IMR-90 (cell line): ENCODE data around the gene NTSR1. TPM values are rescaled to one million over a fixed set of nuclear protein-coding genes. Genes with fewer than 3 reads are reported as not detected.

ENCODE experiments used
- ATAC-seq: fragments of 200-7000 bp; cut with Tn5 transposase; 2 replicates; pipeline ENCODE4 v1.9.1; 2020; ENCODE audit warnings: low read depth, mild to moderate bottlenecking, moderate library complexity
- BruUV-seq: library from RNA; stranded (reverse); fragments of 400-500 nt; replicated peaks from 2 replicates; lab custom pipeline; 2021; lab: Mats Ljungman, UMichigan
- CTCF ChIA-PET: fragments of 300-600 bp; formaldehyde crosslinking; extraction: SDS; loops from one replicate; lab custom pipeline; 2021; ENCODE audit warnings: antibody characterized with exemption; lab: Yijun Ruan, JAX
- POLR2A ChIA-PET: fragments of 300-600 bp; sonication (Branson Sonifier 250); formaldehyde crosslinking; loops from one replicate; lab custom pipeline; 2022; ENCODE audit warnings: antibody characterized with exemption; ENCODE audit not compliant: unreplicated experiment; lab: Charles Lee
- DNase-seq: peaks from one replicate; pipeline ENCODE4 v3.0.0; 2013
- H2AFZ ChIP-seq: replicated peaks from 2 replicates; pipeline ENCODE3; 2013; ENCODE audit warnings: low read length, mild to moderate bottlenecking; ENCODE audit not compliant: poor library complexity
- H2AK5ac ChIP-seq: 2 replicates; pipeline ENCODE4 v1.6.1; 2013; ENCODE audit warnings: low read depth, low read length, inconsistent platforms
- H2AK9ac ChIP-seq: replicated peaks from 2 replicates; pipeline ENCODE3; 2013; ENCODE audit warnings: mild to moderate bottlenecking, low read depth, low read length, moderate library complexity; ENCODE audit not compliant: poor library complexity
- H2BK120ac ChIP-seq: 2 replicates; pipeline ENCODE4 v1.6.1; 2013; ENCODE audit warnings: low read depth, low read length, inconsistent platforms
- H2BK15ac ChIP-seq: 3 replicates; pipeline ENCODE4 v1.6.1; 2013; ENCODE audit warnings: low read depth, low read length, inconsistent platforms
- H2BK20ac ChIP-seq: 2 replicates; pipeline ENCODE4 v1.6.1; 2013; ENCODE audit warnings: low read depth, mild to moderate bottlenecking, inconsistent platforms, low read length, moderate library complexity
- H2BK5ac ChIP-seq: 2 replicates; pipeline ENCODE4 v1.6.1; 2013; ENCODE audit warnings: mild to moderate bottlenecking, low read depth, low read length, inconsistent platforms; ENCODE audit not compliant: poor library complexity, severe bottlenecking
- H3K14ac ChIP-seq: replicated peaks from 2 replicates; pipeline ENCODE4 v1.6.1; 2013; ENCODE audit warnings: low read depth, low read length, inconsistent platforms
- H3K18ac ChIP-seq: 2 replicates; pipeline ENCODE4 v1.6.1; 2013; ENCODE audit warnings: low read depth, low read length, control low read depth
- H3K23ac ChIP-seq: 2 replicates; pipeline ENCODE4 v1.6.1; 2013; ENCODE audit warnings: low read depth, low read length, inconsistent platforms
- H3K27ac ChIP-seq: 2 replicates; pipeline ENCODE4 v1.5.1; 2013; ENCODE audit warnings: mild to moderate bottlenecking, control low read depth, low read length; ENCODE audit not compliant: insufficient read depth
- H3K27me3 ChIP-seq: 2 replicates; pipeline ENCODE4 v1.6.1; 2013; ENCODE audit warnings: low read length; ENCODE audit not compliant: control insufficient read depth, insufficient read depth
- H3K36me3 ChIP-seq: 2 replicates; pipeline ENCODE4 v1.6.1; 2013; ENCODE audit warnings: low read length, mixed read lengths; ENCODE audit not compliant: control insufficient read depth, insufficient read depth
- H3K4ac ChIP-seq: 2 replicates; pipeline ENCODE4 v1.6.1; 2013; ENCODE audit warnings: low read depth, low read length, inconsistent platforms
- H3K4me1 ChIP-seq: 2 replicates; pipeline ENCODE4 v1.6.1; 2013; ENCODE audit warnings: low read length, mixed read lengths; ENCODE audit not compliant: control insufficient read depth, insufficient read depth
- H3K4me2 ChIP-seq: 2 replicates; pipeline ENCODE4 v1.6.1; 2013; ENCODE audit warnings: low read depth, mild to moderate bottlenecking, control low read depth, low read length, moderate library complexity
- H3K4me3 ChIP-seq: 2 replicates; pipeline ENCODE4 v1.5.1; 2013; ENCODE audit warnings: low read depth, mild to moderate bottlenecking, control low read depth, low read length, moderate library complexity; ENCODE audit not compliant: insufficient read depth
- H3K56ac ChIP-seq: 2 replicates; pipeline ENCODE4 v1.6.1; 2013; ENCODE audit warnings: low read length, inconsistent platforms; ENCODE audit not compliant: insufficient read depth; ENCODE audit errors: extremely low read depth
- H3K79me1 ChIP-seq, 2 experiments: 2 replicates each; pipeline ENCODE4 v1.6.1; 2013; ENCODE audit warnings: low read length in 2 of 2, inconsistent platforms in 1 of 2, low read depth in 1 of 2
- H3K9ac ChIP-seq: 2 replicates; pipeline ENCODE4 v1.6.1; 2013; ENCODE audit warnings: low read depth, low read length, control low read depth
- H3K9me1 ChIP-seq: 2 replicates; pipeline ENCODE4 v1.6.1; 2013; ENCODE audit warnings: low read length, inconsistent platforms; ENCODE audit not compliant: insufficient read depth
- H3K9me3 ChIP-seq: 2 replicates; pipeline ENCODE4 v1.6.1; 2013; ENCODE audit warnings: low read length; ENCODE audit not compliant: control insufficient read depth, insufficient read depth
- H4K20me1 ChIP-seq: 2 replicates; pipeline ENCODE4 v1.6.1; 2013; ENCODE audit warnings: low read length, inconsistent platforms; ENCODE audit not compliant: insufficient read depth
- H4K5ac ChIP-seq: 2 replicates; pipeline ENCODE4 v1.6.1; 2013; ENCODE audit warnings: mild to moderate bottlenecking, low read depth, low read length, control low read depth
- H4K8ac ChIP-seq, 2 experiments: 2 replicates each; pipeline ENCODE4 v1.6.1; 2013; ENCODE audit warnings: low read depth in 2 of 2, low read length in 2 of 2, control low read depth in 1 of 2, inconsistent platforms in 1 of 2
- H4K91ac ChIP-seq: 2 replicates; pipeline ENCODE4 v1.6.1; 2013; ENCODE audit warnings: low read depth, low read length, inconsistent platforms; ENCODE audit not compliant: insufficient read depth
- BHLHE40 ChIP-seq: fragments of 150-350 bp; IDR thresholded peaks from 2 replicates; pipeline ENCODE4 v1.6.1; 2016; ENCODE audit warnings: mild to moderate bottlenecking, low read depth, low read length
- ELK1 ChIP-seq: fragments of 150-350 bp; IDR thresholded peaks from 2 replicates; pipeline ENCODE4 v1.6.1; 2016; ENCODE audit warnings: low read depth, mild to moderate bottlenecking, low read length, moderate library complexity, borderline replicate concordance
- MAFK ChIP-seq: IDR thresholded peaks from 2 replicates; pipeline ENCODE4 v1.6.1; 2012; ENCODE audit warnings: low read depth, low read length, improper control_type of control experiment
- POLR2A ChIP-seq: IDR thresholded peaks from 2 replicates; pipeline ENCODE4 v1.6.1; 2012; ENCODE audit warnings: mild to moderate bottlenecking, low read depth, low read length
- WGBS, 2 experiments: methylation state at CpG; one replicate each; pipeline versions ENCODE4 v1.1.5 to v1.1.7; 2013; ENCODE audit warnings: missing lambda C conversion rate in 2 of 2; ENCODE audit not compliant: insufficient read length in 1 of 2; ENCODE audit errors: extremely low coverage in 2 of 2; 5-methylcytosine and 5-hydroxymethylcytosine counted together
- dilution Hi-C: fragments of 300-500 bp; cut with HindIII; formaldehyde crosslinking; loops from one replicate; pipeline ENCODE4 v1.14.3; 2018; ENCODE audit warnings: low sequenced_read_pairs; ENCODE audit not compliant: unreplicated experiment
- in situ Hi-C: fragments of 300-500 bp; cut with MboI; formaldehyde crosslinking; loops from 3 replicates; pipeline ENCODE4 v1.14.3; 2019; ENCODE audit warnings: low sequenced_read_pairs, inconsistent platforms, mixed read lengths
- intact Hi-C: fragments of 100-400 bp; cut with micrococcal nuclease; formaldehyde crosslinking; loops from 2 replicates; pipeline ENCODE4 v1.10.0; 2022
- polyA plus RNA-seq, 3 experiments: library from polyadenylated mRNA; depleted of rRNA; stranded (reverse); fragments of >200 nt; gene quantifications; 2 replicates each; pipeline ENCODE4 v1.2.3, GENCODE V29; 2012; ENCODE audit warnings: low replicate concordance in 1 of 3
- total RNA-seq: library from RNA; depleted of rRNA; stranded (reverse); fragments of >200 nt; gene quantifications from 2 replicates; pipeline ENCODE4 v1.2.3, GENCODE V29; 2012

The NTSR1 gene
- total and polyA plus RNA-seq, 2 of the 4 experiments (the other 2 are of a cell fraction): 0.54 to 1.8 TPM

DNA sequence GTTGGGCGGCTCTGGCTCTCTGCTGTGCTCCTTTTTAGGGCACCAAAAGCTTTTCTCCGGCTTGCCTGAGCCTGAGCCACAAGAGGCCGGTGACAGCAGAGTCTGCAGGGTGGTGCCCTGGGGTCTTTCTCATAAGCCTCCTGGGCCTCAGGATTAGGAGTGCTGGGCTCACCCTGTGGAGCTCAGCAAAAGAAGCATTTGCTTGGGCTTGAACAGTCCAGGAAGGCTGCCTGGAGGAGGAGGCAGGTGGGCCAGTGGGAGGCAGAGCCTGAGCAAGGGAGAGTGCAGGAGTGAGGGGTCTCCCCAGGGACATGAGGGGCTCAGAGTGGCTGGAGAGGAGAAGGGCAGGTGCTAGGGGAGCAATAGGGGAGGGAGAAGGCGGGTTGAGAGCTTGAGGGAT lies 54.8 kb downstream of the NTSR1 start:
- WGBS, 2 experiments: 100% methylated on average over 1 of the region's 4 CpGs; no CpG with 5 or more reads in 1 of the 2 experiments
- no peak overlapping the region for H3K23ac ChIP-seq
- dilution Hi-C loops (no loop called here), intact Hi-C loops (no loop called here), in situ Hi-C loops (no loop called here)
- no peaks in the 10 kb centered on the region for H3K79me1 ChIP-seq
- no peak overlapping the region for H3K9ac ChIP-seq
- H4K8ac ChIP-seq: no peak overlapping the region
- H2AK5ac ChIP-seq: no peak overlapping the region
- H3K14ac ChIP-seq: no peak overlapping the region
- no peak overlapping the region for H4K5ac ChIP-seq
- H2BK20ac ChIP-seq: no peak overlapping the region
- no peak overlapping the region for H2AFZ ChIP-seq
- H2BK15ac ChIP-seq: no peak overlapping the region
- H3K36me3 ChIP-seq: no peaks in the 10 kb centered on the region
- no peak overlapping the region for H2AK9ac ChIP-seq
- no peak overlapping the region for H2BK5ac ChIP-seq
- H4K20me1 ChIP-seq: no peaks in the 10 kb centered on the region
- BruUV-seq: no TSS peak
- no peak overlapping the region for H3K4ac ChIP-seq
- no peak overlapping the region for H3K56ac ChIP-seq
- peaks cover 3% of the 10 kb centered on the region; the same call in 1 of the 2 replicates for H3K4me1 ChIP-seq
- H3K4me3 ChIP-seq: no peak overlapping the region
- no peak overlapping the region for H4K91ac ChIP-seq
- H2BK120ac ChIP-seq: no peak overlapping the region
- no peak overlapping the region for H3K4me2 ChIP-seq
- TF ChIP-seq ELK1: no peak
- TF ChIP-seq BHLHE40: no peak
- no peak for TF ChIP-seq POLR2A
- TF ChIP-seq MAFK: no peak
- ATAC-seq (no peak), DNase-seq (no peak)
- H3K9me1 ChIP-seq: no peaks in the 10 kb centered on the region
- H3K27me3 ChIP-seq: peaks cover 12% of the 10 kb centered on the region; the same call in 1 of the 2 replicates
- no peak overlapping the region for H3K27ac ChIP-seq
- ChIA-PET POLR2A (no interaction called here), CTCF (no interaction called here)
- H3K18ac ChIP-seq: no peak overlapping the region
- no peaks in the 10 kb centered on the region for H3K9me3 ChIP-seq
